IMR-90 (cell line): ENCODE results near the gene CYFIP1. TPM values are rescaled to one million over a fixed set of nuclear protein-coding genes. Genes with fewer than 3 reads are reported as not detected.

ENCODE experiments used
- BHLHE40 ChIP-seq: fragments of 150-350 bp; IDR thresholded peaks from 2 replicates; pipeline ENCODE4 v1.6.1; 2016; ENCODE audit warnings: mild to moderate bottlenecking, low read depth, low read length
- FOS ChIP-seq: fragments of 150-350 bp; IDR thresholded peaks from 2 replicates; pipeline ENCODE4 v1.6.1; 2016; ENCODE audit warnings: low read depth, low read length
- MAFK ChIP-seq: IDR thresholded peaks from 2 replicates; pipeline ENCODE4 v1.6.1; 2012; ENCODE audit warnings: low read depth, low read length, improper control_type of control experiment
- SMC3 ChIP-seq: fragments of 150-350 bp; IDR thresholded peaks from 2 replicates; pipeline ENCODE4 v1.6.1; 2016; ENCODE audit warnings: low read depth, mild to moderate bottlenecking, antibody characterized with exemption, low read length, moderate library complexity
- polyA plus RNA-seq, 3 experiments: library from polyadenylated mRNA; depleted of rRNA; stranded (reverse); fragments of >200 nt; gene quantifications; 2 replicates each; pipeline ENCODE4 v1.2.3, GENCODE V29; 2012; ENCODE audit warnings: low replicate concordance in 1 of 3
- total RNA-seq: library from RNA; depleted of rRNA; stranded (reverse); fragments of >200 nt; gene quantifications from 2 replicates; pipeline ENCODE4 v1.2.3, GENCODE V29; 2012
- TF ChIP-seq, protein P1 (sequence below): conservative IDR thresholded peaks from 2 replicates; pipeline ENCODE4 v1.5.1; 2012; ENCODE audit warnings: mild to moderate bottlenecking, low read depth, low read length, improper control_type of control experiment

CYFIP1 gene
- total and polyA plus RNA-seq, 2 of the 4 experiments (the other 2 are of a cell fraction): 58.4 to 163 TPM

- TF ChIP-seq, protein P1, sequence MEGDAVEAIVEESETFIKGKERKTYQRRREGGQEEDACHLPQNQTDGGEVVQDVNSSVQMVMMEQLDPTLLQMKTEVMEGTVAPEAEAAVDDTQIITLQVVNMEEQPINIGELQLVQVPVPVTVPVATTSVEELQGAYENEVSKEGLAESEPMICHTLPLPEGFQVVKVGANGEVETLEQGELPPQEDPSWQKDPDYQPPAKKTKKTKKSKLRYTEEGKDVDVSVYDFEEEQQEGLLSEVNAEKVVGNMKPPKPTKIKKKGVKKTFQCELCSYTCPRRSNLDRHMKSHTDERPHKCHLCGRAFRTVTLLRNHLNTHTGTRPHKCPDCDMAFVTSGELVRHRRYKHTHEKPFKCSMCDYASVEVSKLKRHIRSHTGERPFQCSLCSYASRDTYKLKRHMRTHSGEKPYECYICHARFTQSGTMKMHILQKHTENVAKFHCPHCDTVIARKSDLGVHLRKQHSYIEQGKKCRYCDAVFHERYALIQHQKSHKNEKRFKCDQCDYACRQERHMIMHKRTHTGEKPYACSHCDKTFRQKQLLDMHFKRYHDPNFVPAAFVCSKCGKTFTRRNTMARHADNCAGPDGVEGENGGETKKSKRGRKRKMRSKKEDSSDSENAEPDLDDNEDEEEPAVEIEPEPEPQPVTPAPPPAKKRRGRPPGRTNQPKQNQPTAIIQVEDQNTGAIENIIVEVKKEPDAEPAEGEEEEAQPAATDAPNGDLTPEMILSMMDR: no peak
- TF ChIP-seq MAFK: no peak
- TF ChIP-seq SMC3: no peak
- no peak for TF ChIP-seq BHLHE40
- peak; percentile 64 for TF ChIP-seq FOS
Measured at GRCh38 chr15:22980189-22981050, at the start of gene CYFIP1 (continued).
